Measurements from ENCODE around the gene CEP250.
"Not testable (repeated sequence)": the region's sequence is repeated elsewhere in the genome, so short reads cannot be mapped to it uniquely, and the experiment has no call there.

The CEP250 gene

DNA sequence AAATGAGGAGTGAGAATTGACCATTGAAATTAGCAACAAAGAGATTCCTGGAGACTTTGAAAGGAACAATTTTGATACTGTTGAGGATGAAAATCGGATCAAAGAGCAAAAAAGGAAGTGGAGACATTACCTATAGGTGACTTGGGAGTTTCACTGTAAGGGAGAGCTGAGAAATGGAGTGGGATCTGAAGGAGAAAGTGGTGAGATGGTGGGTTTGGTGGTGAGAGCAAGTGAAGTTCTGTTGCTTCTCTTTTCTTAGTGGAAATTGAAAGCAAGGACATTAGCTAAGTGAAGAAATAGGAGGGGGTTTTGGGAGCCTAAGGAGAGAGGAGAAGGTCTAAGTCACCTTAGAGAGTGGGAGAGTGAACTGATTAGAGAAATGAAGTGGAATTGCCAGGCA lies 90.7 kb downstream of the CEP250 start:
- TF ChIP-seq, protein P1, sequence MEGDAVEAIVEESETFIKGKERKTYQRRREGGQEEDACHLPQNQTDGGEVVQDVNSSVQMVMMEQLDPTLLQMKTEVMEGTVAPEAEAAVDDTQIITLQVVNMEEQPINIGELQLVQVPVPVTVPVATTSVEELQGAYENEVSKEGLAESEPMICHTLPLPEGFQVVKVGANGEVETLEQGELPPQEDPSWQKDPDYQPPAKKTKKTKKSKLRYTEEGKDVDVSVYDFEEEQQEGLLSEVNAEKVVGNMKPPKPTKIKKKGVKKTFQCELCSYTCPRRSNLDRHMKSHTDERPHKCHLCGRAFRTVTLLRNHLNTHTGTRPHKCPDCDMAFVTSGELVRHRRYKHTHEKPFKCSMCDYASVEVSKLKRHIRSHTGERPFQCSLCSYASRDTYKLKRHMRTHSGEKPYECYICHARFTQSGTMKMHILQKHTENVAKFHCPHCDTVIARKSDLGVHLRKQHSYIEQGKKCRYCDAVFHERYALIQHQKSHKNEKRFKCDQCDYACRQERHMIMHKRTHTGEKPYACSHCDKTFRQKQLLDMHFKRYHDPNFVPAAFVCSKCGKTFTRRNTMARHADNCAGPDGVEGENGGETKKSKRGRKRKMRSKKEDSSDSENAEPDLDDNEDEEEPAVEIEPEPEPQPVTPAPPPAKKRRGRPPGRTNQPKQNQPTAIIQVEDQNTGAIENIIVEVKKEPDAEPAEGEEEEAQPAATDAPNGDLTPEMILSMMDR (IDR thresholded peaks at IDR 0.05; ENCODE audit: low read depth, low read length) = no peak
- DNase-seq (ENCODE audit: low read depth, low spot score) = no peak
- in situ Hi-C loops (cut with HindIII; ENCODE audit: low sequenced_read_pairs) = no loop called here
- H3K4me3 ChIP-seq (ENCODE audit: low read depth, low read length) = no peak overlapping the region

DNA sequence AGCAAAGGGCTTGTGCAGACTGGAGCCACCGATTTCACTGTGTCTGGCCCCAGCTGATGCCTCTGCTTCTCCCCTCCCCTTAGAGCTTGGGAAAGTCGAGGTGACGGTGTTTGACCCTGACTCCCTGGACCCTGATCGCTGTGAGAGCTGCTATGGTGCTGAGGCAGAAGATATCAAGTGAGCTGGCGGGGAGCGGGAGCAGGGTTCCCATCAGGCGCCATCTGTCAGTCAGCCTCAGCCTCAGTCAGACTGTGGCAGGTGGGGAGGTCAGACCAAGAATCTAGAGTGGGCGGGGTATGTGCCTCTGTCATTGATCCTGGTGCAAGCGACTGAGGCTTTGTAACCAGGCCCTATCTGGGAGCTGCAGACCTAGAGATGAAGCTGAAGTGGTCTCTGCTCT lies 91.9 kb downstream of the CEP250 start:
- no peak for DNase-seq (ENCODE audit: low read depth, low spot score)
- in situ Hi-C loops (cut with HindIII; ENCODE audit: low sequenced_read_pairs) = no loop called here

DNA sequence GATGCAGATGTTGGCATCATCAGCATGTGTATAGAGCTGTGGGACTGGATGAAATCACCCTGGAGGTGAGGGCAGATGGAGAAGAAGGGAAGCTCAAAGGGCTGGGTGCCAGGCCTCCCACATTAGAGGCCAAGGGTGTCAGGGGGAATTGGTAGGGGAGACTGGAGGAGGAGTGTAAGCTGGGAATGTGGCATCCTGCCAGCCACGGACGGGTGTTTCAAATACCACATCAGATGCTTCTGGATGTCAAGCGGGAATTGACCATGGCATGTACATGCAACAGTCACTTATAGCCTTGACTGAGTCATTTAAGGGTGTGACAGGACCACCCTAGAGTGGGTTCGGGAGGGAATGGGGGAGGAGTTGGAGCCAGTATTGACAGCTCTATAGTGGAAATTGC lies 96.1 kb downstream of the CEP250 start:
- H3K4me3 ChIP-seq (ENCODE audit: low read depth, low read length) = no peak overlapping the region
- DNase-seq (ENCODE audit: low read depth, low spot score) = no peak
- in situ Hi-C loops (cut with HindIII; ENCODE audit: low sequenced_read_pairs) = no loop called here
- TF ChIP-seq, protein P1 (IDR thresholded peaks at IDR 0.05; ENCODE audit: low read depth, low read length) = no peak

More for the DNA sequence above, 91.9 kb downstream of the CEP250 start:
- no peak overlapping the region for H3K4me3 ChIP-seq (ENCODE audit: low read depth, low read length)
- TF ChIP-seq, protein P1 (IDR thresholded peaks at IDR 0.05; ENCODE audit: low read depth, low read length) = no peak

DNA sequence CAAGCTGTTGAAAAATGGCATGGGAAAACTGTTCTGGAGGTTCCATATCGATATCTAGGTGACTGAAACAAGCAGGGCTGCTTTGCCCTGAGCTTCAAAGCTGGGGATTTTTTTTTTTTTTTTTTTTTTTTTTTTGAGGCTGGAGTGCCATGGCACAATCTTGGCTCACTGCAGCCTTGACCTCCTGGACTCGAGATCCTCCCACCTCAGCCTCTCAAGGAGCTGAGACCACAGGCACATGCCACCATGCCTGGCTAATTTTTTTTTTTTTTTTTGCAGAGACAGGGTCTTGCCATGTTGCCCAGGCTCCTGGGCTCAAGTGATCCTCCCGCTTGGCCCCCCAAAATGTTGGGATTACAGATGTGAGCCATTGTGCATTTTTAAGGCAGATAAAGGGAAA lies 97.5 kb downstream of the CEP250 start:
- DNase-seq (ENCODE audit: low read depth, low spot score) = no peak
- in situ Hi-C loops (cut with HindIII; ENCODE audit: low sequenced_read_pairs) = no loop called here
- TF ChIP-seq, protein P1 (IDR thresholded peaks at IDR 0.05; ENCODE audit: low read depth, low read length) = no peak
- H3K4me3 ChIP-seq (ENCODE audit: low read depth, low read length) = no peak overlapping the region

DNA sequence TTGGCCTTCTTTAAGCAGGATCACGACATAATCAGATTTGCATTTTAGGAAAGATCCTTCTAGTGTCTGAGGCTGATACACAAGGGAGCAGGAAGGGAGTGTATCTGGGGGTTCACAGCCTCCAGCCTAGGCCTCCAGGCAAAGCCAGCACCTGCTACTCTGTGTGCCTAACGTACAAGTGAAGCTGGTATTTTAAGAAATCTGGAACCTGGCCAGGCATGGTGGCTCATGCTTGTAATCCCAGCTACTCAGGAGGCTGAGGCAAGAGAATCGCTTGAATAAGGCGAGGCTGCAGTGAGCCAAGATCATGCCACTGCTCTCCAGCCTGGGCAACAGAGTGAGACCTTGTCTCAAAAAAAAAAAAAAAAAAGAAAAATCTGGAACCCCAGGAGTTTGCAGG lies 100.1 kb downstream of the CEP250 start:
- H3K4me3 ChIP-seq (ENCODE audit: low read depth, low read length); in situ Hi-C loops (cut with HindIII; ENCODE audit: low sequenced_read_pairs); DNase-seq (ENCODE audit: low read depth, low spot score): not testable (repeated sequence)

DNA sequence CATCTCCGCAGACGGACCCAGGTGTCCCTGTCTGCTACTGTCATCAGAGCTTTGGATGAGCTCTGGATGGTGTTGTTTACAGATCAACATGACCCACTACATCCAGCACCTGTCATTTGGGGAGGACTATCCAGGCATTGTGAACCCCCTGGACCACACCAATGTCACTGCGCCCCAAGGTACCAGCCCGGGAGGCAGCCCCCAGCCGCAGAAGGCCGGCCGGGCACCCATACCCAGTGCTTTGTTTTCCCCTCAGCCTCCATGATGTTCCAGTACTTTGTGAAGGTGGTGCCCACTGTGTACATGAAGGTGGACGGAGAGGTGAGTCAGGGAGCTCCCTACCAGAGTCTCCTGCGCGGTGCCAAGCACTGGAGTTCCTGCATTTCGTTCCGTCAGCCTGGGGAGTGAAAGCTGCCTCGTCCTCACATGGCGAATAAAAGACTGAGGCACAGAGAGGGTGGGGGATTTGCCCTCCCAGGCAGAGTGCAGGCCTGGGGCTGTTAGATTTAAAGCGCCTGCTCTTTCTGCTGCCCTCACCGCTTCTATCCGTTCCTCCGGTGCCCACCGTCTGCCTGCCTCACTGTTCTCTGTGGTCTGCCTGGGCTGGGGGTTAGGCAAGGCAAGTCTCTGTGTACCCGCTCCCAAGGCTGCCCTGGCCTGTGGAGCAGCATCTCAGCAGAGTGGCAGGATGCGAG lies 100.7 kb downstream of the CEP250 start:
- in situ Hi-C loops (cut with HindIII; ENCODE audit: low sequenced_read_pairs) = no loop called here
- TF ChIP-seq, protein P1 (IDR thresholded peaks at IDR 0.05; ENCODE audit: low read depth, low read length) = no peak

DNA sequence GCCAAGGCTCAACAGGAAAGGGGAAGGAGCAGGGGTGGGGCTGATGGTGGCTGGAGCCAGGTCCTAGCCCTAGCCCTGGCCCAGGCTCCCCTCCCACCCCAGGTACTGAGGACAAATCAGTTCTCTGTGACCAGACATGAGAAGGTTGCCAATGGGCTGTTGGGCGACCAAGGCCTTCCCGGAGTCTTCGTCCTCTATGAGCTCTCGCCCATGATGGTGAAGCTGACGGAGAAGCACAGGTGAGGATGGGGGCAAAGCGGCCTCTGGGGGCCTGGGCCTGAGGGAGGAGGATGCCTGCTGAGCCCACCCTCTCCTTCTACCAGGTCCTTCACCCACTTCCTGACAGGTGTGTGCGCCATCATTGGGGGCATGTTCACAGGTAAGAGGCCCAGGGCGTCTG lies 101.5 kb downstream of the CEP250 start:
- DNase-seq (ENCODE audit: low read depth, low spot score) = no peak

More for the DNA sequence above, 100.7 kb downstream of the CEP250 start:
- H3K4me3 ChIP-seq (ENCODE audit: low read depth, low read length) = no peak overlapping the region
- DNase-seq (ENCODE audit: low read depth, low spot score) = no peak

More for the DNA sequence above, 101.5 kb downstream of the CEP250 start:
- no peak overlapping the region for H3K4me3 ChIP-seq (ENCODE audit: low read depth, low read length)
- TF ChIP-seq, protein P1 (IDR thresholded peaks at IDR 0.05; ENCODE audit: low read depth, low read length) = no peak
- in situ Hi-C loops (cut with HindIII; ENCODE audit: low sequenced_read_pairs) = no loop called here
